HepG2 (cell line): ENCODE measurements around the gene SUSD6. TPM values are rescaled to one million over a fixed set of nuclear protein-coding genes. Genes with fewer than 3 reads are reported as not detected.
A peak's percentile ranks its signal among the peaks of the same experiment; 100 is the strongest.

ENCODE experiments used
- AHDC1 ChIP-seq: sonication (generic); formaldehyde crosslinking; IDR thresholded peaks from 2 replicates; pipeline ENCODE4 v1.5.1; 2020; ENCODE audit warnings: mild to moderate bottlenecking, missing genetic modification reagents, borderline replicate concordance
- ATF1 ChIP-seq: IDR thresholded peaks from 2 replicates; pipeline ENCODE4 v1.6.1; 2016; ENCODE audit warnings: mild to moderate bottlenecking, control low read depth
- GABPA ChIP-seq, 2 experiments: IDR thresholded peaks; 2 replicates each; pipeline ENCODE4 v1.6.1; 2011 to 2016; ENCODE audit warnings: low read depth in 2 of 2, low read length in 1 of 2, missing biosample characterization in 1 of 2, missing genetic modification characterization in 1 of 2
- GATAD2A ChIP-seq: IDR thresholded peaks from 2 replicates; pipeline ENCODE4 v1.6.1; 2016
- KDM6A ChIP-seq: IDR thresholded peaks from 2 replicates; pipeline ENCODE4 v1.6.1; 2016; ENCODE audit warnings: low read depth
- NCOA2 ChIP-seq: sonication (generic); formaldehyde crosslinking; IDR thresholded peaks from 2 replicates; pipeline ENCODE4 v1.8.0; 2022; ENCODE audit warnings: inconsistent platforms
- PHB2 ChIP-seq: fragments of 450-650 bp; IDR thresholded peaks from 2 replicates; pipeline ENCODE4 v1.6.1; 2018; ENCODE audit not compliant: partially characterized antibody
- RARG ChIP-seq: sonication (generic); formaldehyde crosslinking; IDR thresholded peaks from 2 replicates; pipeline ENCODE4 v1.4.0; 2020; ENCODE audit warnings: low read depth, mild to moderate bottlenecking, missing genetic modification reagents
- TFDP2 ChIP-seq: sonication (generic); formaldehyde crosslinking; IDR thresholded peaks from 2 replicates; pipeline ENCODE4 v1.4.0; 2020; ENCODE audit warnings: missing genetic modification reagents
- TGIF2 ChIP-seq: IDR thresholded peaks from 2 replicates; pipeline ENCODE4 v1.6.1; 2016; ENCODE audit warnings: control low read depth, missing compliant biosample characterization
- ZBTB10 ChIP-seq: sonication (generic); formaldehyde crosslinking; IDR thresholded peaks from 2 replicates; pipeline ENCODE4 v1.4.0; 2020; ENCODE audit warnings: missing genetic modification reagents, borderline replicate concordance
- ZBTB20 ChIP-seq: sonication (generic); formaldehyde crosslinking; IDR thresholded peaks from 2 replicates; pipeline ENCODE4 v1.8.1; 2023; ENCODE audit warnings: missing genetic modification reagents, low read depth, mild to moderate bottlenecking, borderline replicate concordance
- ZNF121 ChIP-seq: sonication (generic); formaldehyde crosslinking; IDR thresholded peaks from 2 replicates; pipeline ENCODE4 v1.5.0; 2020; ENCODE audit warnings: mild to moderate bottlenecking, missing genetic modification reagents
- ZNF430 ChIP-seq: sonication (generic); formaldehyde crosslinking; IDR thresholded peaks from 2 replicates; pipeline ENCODE4 v1.9.0; 2021; ENCODE audit warnings: mild to moderate bottlenecking, missing genetic modification reagents
- ZNF552 ChIP-seq: sonication (generic); formaldehyde crosslinking; IDR thresholded peaks from 2 replicates; pipeline ENCODE4 v1.9.0; 2022; ENCODE audit warnings: missing genetic modification reagents, mild to moderate bottlenecking, borderline replicate concordance
- ZSCAN21 ChIP-seq: sonication (generic); formaldehyde crosslinking; IDR thresholded peaks from 2 replicates; pipeline ENCODE4 v1.8.0; 2022; ENCODE audit warnings: mild to moderate bottlenecking, missing genetic modification reagents, moderate library complexity, borderline replicate concordance
- ZSCAN5A ChIP-seq: sonication (generic); formaldehyde crosslinking; IDR thresholded peaks from 2 replicates; pipeline ENCODE4 v1.8.0; 2022; ENCODE audit warnings: mild to moderate bottlenecking, missing genetic modification reagents, borderline replicate concordance
- polyA plus RNA-seq, 8 experiments: library from polyadenylated mRNA; depleted of rRNA in 3 of 8; stranded (reverse) in 7 of 8; unstranded in 1 of 8; fragments of >200 nt; fragmentation: Illumina TruSeq in 4 of 8; extraction: Trizol in 4 of 8; gene quantifications; 2 replicates each; pipeline versions ENCODE4 v1.2.1 to v1.2.3, GENCODE V29; 2011 to 2016; ENCODE audit warnings: low read depth in 4 of 8, missing spikeins in 1 of 8, mixed read lengths in 1 of 8; ENCODE audit not compliant: insufficient read depth in 1 of 8
- total RNA-seq, 5 experiments: library from RNA; depleted of rRNA; stranded (reverse); fragments of >200 nt; fragmentation: Illumina TruSeq; extraction: Trizol; gene quantifications; 2 replicates each; pipeline ENCODE4 v1.2.3, GENCODE V29; 2016; ENCODE audit warnings: low read depth in 1 of 5

Gene SUSD6
- total and polyA plus RNA-seq, 2 of the 13 experiments (the other 11 are each of a cell fraction or from before 2014, with no cell fraction given), result 7.2 to 7.4 TPM

- TF ChIP-seq AHDC1, result no peak
- no peak for TF ChIP-seq ZNF552 (CRISPR knock-in tag)
- TF ChIP-seq GABPA (IDR thresholded peaks at IDR 0.05; ENCODE audit: low read depth, low read length), result no peak
- TF ChIP-seq GABPA (CRISPR knock-in tag; IDR thresholded peaks at IDR 0.05; ENCODE audit: low read depth), result no peak
- TF ChIP-seq ZSCAN21 (CRISPR knock-in tag), result no peak
- no peak for TF ChIP-seq ZBTB20 (CRISPR knock-in tag)
- no peak for TF ChIP-seq ZSCAN5A
- TF ChIP-seq ZNF121, result no peak
- no peak for TF ChIP-seq NCOA2 (CRISPR knock-in tag)
- TF ChIP-seq GATAD2A (CRISPR knock-in tag), result 0 out of 2 replicates have a peak, but pooled peaks have one; percentile 19
- TF ChIP-seq ATF1 (CRISPR knock-in tag), result no peak
- TF ChIP-seq RARG, result no peak
- TF ChIP-seq KDM6A (CRISPR knock-in tag), result no peak
- TF ChIP-seq PHB2, result no peak
- no peak for TF ChIP-seq TGIF2 (CRISPR knock-in tag)
- TF ChIP-seq ZNF430 (CRISPR knock-in tag), result no peak
- TF ChIP-seq TFDP2 (CRISPR knock-in tag), result no peak
- no peak for TF ChIP-seq ZBTB10 (CRISPR knock-in tag)
These were observed 81.2 kb downstream of the SUSD6 start (continued) for GRCh38 chr14:69692594-69692993.
